Heart left ventricle (tissue), 16 donors: ENCODE data around the gene RUNX2. TPM values are rescaled to one million over a fixed set of nuclear protein-coding genes. Genes with fewer than 3 reads are reported as not detected.

ENCODE experiments used
- ATAC-seq, 4 donors: fragments of 200-7000 bp; cut with Tn5 transposase; one replicate each; pipeline ENCODE4 v1.9.1; 2020 to 2022; ENCODE audit warnings: moderate library complexity in 4 of 4, mild to moderate bottlenecking in 3 of 4, moderate number of reproducible peaks in 1 of 4
- DNase-seq, 5 donors: peaks; one replicate each; pipeline ENCODE4 v3.0.0-alpha.2; 2020
- H3K27ac ChIP-seq, 12 donors: fragments of 200-600 bp; sonication (generic) in 4 of 12; one replicate each; pipeline versions ENCODE4 v1.5.0 to v1.8.0; 2016 to 2022; ENCODE audit warnings: mild to moderate bottlenecking in 2 of 12
- H3K27me3 ChIP-seq, 9 donors: fragments of 200-600 bp; sonication (generic) in 2 of 9; one replicate each; pipeline versions ENCODE4 v1.5.1 to v1.8.0; 2016 to 2022; ENCODE audit warnings: mild to moderate bottlenecking in 3 of 9
- H3K36me3 ChIP-seq, 9 donors: fragments of 200-600 bp; sonication (generic) in 2 of 9; one replicate each; pipeline versions ENCODE4 v1.5.0 to v1.8.0; 2018 to 2022; ENCODE audit warnings: mild to moderate bottlenecking in 2 of 9
- H3K4me1 ChIP-seq, 12 donors: fragments of 200-600 bp; sonication (generic) in 4 of 12; one replicate each; pipeline versions ENCODE4 v1.5.0 to v1.8.0; 2016 to 2022; ENCODE audit warnings: mild to moderate bottlenecking in 3 of 12
- H3K4me3 ChIP-seq, 12 donors: fragments of 200-600 bp; sonication (generic) in 4 of 12; one replicate each; pipeline versions ENCODE4 v1.5.0 to v1.8.0; 2017 to 2022; ENCODE audit warnings: mild to moderate bottlenecking in 9 of 12, moderate library complexity in 4 of 12
- H3K9me3 ChIP-seq, 12 donors: fragments of 200-600 bp; sonication (generic) in 4 of 12; one replicate each; pipeline versions ENCODE4 v1.5.0 to v1.8.0; 2016 to 2022; ENCODE audit warnings: mild to moderate bottlenecking in 1 of 12
- POLR2A ChIP-seq, 2 donors: fragments of 450-650 bp; IDR thresholded peaks; one replicate each; pipeline ENCODE4 v1.6.1; 2017; ENCODE audit warnings: antibody characterized with exemption in 2 of 2, mild to moderate bottlenecking in 2 of 2, moderate library complexity in 2 of 2
- WGBS, 4 donors: extraction: QIAGEN DNeasy Blood & Tissue Kit in 2 of 4; methylation state at CpG; one replicate each; pipeline versions ENCODE4 v1.1.5 to v1.1.7; 2013 to 2018; 5-methylcytosine and 5-hydroxymethylcytosine counted together
- intact Hi-C, 10 donors: fragments of 100-400 bp; cut with DNase I; formaldehyde crosslinking; loops; one replicate each; pipeline versions ENCODE4 v1.11.1 to v1.14.2; 2022
- polyA plus RNA-seq, 2 donors: library from polyadenylated mRNA; stranded (reverse); fragments of 200-250 nt; gene quantifications; one replicate each; pipeline ENCODE4 v1.2.3, GENCODE V29; 2013
- total RNA-seq, 9 donors: library from RNA; depleted of rRNA in 2 of 9; stranded (reverse); fragments of >200 nt in 2 of 9; fragmentation: NEBNext Ultra II Directional in 3 of 9; extraction: Animal tissue kit (Norgen Biotek cat#: 25700) in 3 of 9; gene quantifications; one replicate each; pipeline versions ENCODE4 v1.1.0 to v1.2.4, GENCODE V29; 2016 to 2023
- TF ChIP-seq, protein P1 (sequence below), 12 donors: fragments of 200-600 bp; sonication (generic) in 4 of 12; IDR thresholded peaks; one replicate each; pipeline versions ENCODE4 v1.5.0 to v1.8.0; 2018 to 2022; ENCODE audit warnings: antibody characterized with exemption in 12 of 12, mild to moderate bottlenecking in 5 of 12
- donor health status: ischemic (EF 13 %, LVEDD 7.1; RV severe dilation, severe dysfunction).
- donor health status: healthy with polysubstance abuse.
- donor health status: DM: no; HTN: yes; CAD: no.
- donor health status: DM: no; HTN: no; CAD: no.
- donor health status: ischemic (EF 25% LVEDD 6.9; RV normal size, moderate dysfunction).
- donor health status: ischemic (EF 25% LVEDD 5.7; RV mildly dilated, moderate dysfunction).
- donor health status: healthy.
- donor health status: DM: yes; HTN: yes; CAD: no.
- donor health status: ischemic (EF 35%, LVEDD 5.7; RV mildly dilated, moderate dysfunction).
- donor health status: nonischemic (EF 11% LVEDD 7.7; RV severe dilation, severe dysfunction).
- donor health status: DM: yes; HTN: yes; CAD: no.
- donor health status: PGD.
- donor health status: ischemic (EF 29% LVEDD 5.4; RV normal size, mild dysfunction).
- donor health status: nonischemic (EF 23%, LVEDD 6.1; RV moderate dilation, normal function).

Gene RUNX2
- total and polyA plus RNA-seq, 11 donors, result 0.37 to 3.1 (median 2.0) TPM

DNA sequence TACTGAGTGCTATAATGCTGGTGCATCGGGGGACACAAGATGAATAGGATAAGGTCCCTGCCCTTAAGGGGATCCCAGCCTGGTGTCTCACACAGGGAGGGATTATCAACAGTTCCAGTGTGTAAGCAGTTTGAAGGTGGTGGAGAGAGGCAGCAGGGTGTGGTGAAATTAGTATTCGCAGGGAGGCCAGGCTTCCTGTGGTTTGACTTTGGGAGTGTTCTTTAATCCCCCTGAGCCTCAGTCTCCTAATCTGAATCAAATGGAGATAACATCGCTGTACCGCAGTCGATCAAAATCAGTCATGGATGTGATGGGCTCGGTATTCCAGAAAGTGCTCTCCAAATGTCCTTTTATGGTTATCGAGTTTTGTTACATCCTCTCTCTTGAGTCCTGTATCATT lies 337.7 kb downstream of the RUNX2 start:
- Histone ChIP-seq H3K36me3 (no peaks in the 10 kb centered on the region), H3K9me3 (no peaks in the 10 kb centered on the region), H3K4me1 (peaks cover 0 to 13% (median 0%) of the 10 kb centered on the region in 12 donors), H3K27ac (no peak overlapping the region), H3K4me3 (no peak overlapping the region), H3K27me3 (peaks cover 5 to 51% (median 22%) of the 10 kb centered on the region in 9 donors)
- TF ChIP-seq, protein P1, sequence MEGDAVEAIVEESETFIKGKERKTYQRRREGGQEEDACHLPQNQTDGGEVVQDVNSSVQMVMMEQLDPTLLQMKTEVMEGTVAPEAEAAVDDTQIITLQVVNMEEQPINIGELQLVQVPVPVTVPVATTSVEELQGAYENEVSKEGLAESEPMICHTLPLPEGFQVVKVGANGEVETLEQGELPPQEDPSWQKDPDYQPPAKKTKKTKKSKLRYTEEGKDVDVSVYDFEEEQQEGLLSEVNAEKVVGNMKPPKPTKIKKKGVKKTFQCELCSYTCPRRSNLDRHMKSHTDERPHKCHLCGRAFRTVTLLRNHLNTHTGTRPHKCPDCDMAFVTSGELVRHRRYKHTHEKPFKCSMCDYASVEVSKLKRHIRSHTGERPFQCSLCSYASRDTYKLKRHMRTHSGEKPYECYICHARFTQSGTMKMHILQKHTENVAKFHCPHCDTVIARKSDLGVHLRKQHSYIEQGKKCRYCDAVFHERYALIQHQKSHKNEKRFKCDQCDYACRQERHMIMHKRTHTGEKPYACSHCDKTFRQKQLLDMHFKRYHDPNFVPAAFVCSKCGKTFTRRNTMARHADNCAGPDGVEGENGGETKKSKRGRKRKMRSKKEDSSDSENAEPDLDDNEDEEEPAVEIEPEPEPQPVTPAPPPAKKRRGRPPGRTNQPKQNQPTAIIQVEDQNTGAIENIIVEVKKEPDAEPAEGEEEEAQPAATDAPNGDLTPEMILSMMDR (IDR thresholded peaks at IDR 0.05), result no peak
- TF ChIP-seq POLR2A (IDR thresholded peaks at IDR 0.05), result no peak
- WGBS, 4 donors, result 75 to 92% (median 84%) methylated on average over 7 of the region's 7 CpGs
- DNase-seq (no peak), ATAC-seq (no peak)
- intact Hi-C loops, result no loop called here

DNA sequence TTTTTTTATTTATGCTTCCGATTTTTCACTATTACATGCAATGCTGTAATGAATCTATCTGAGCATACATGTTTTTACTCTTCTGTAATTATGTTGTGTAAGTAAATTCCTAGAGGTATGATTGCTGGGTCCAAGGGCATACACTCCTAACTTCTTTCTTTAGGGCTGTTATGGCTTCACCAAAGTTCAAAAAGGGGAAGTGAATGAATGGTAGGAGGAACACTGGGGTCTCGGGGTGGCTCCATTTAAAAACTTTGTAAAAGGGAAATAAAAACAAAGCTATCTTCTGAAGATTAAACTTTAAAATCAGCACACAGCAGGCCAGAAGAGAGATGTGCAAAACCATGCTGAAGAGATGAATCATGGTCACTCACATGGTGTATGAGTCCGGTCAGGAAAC lies 338.7 kb downstream of the RUNX2 start:
- 77 to 88% (median 84%) methylated on average over 3 of the region's 3 CpGs for WGBS, 4 donors
- Histone ChIP-seq H3K27ac (no peak overlapping the region), H3K36me3 (no peaks in the 10 kb centered on the region), H3K4me1 (peaks cover 0 to 13% (median 0%) of the 10 kb centered on the region in 12 donors), H3K4me3 (no peak overlapping the region), H3K9me3 (no peaks in the 10 kb centered on the region), H3K27me3 (peaks cover 5 to 51% (median 22%) of the 10 kb centered on the region in 9 donors)
- no peak for DNase-seq
- TF ChIP-seq POLR2A (IDR thresholded peaks at IDR 0.05), result no peak
- TF ChIP-seq, protein P1 (IDR thresholded peaks at IDR 0.05), result no peak
- ATAC-seq, result no peak
- intact Hi-C loops, result no loop called here

DNA sequence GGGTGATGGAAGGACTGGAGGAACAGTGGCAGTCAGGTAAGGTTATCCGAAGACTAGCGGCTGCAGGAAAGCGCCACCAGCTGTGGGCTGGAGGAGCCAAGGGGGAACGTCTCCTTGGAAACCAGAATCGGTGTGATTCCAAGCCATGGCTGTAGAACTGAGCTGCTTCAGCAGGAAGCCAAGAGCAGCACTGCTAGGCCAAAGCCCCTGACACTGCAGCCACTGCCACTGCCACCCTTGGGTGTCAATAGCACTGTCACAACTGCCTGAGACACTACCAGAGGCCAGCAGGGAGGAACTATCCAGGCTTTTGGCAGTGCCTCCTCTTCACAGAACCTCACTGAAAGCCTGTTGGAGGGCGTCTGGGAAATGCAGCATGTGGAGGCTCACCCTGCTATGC lies 339.2 kb downstream of the RUNX2 start:
- H3K27me3 ChIP-seq, result peaks cover 5 to 51% (median 22%) of the 10 kb centered on the region in 9 donors
- TF ChIP-seq, protein P1 (IDR thresholded peaks at IDR 0.05), result no peak
- TF ChIP-seq POLR2A (IDR thresholded peaks at IDR 0.05), result no peak
- H3K4me1 ChIP-seq, result peaks cover 0 to 13% (median 0%) of the 10 kb centered on the region in 12 donors
- no peak for DNase-seq
- H3K36me3 ChIP-seq, result no peaks in the 10 kb centered on the region
- 65 to 78% (median 71%) methylated on average over 6 of the region's 6 CpGs for WGBS, 4 donors
- intact Hi-C loops, result no loop called here
- H3K9me3 ChIP-seq, result no peaks in the 10 kb centered on the region
- ATAC-seq, result no peak
- no peak overlapping the region for H3K4me3 ChIP-seq
- H3K27ac ChIP-seq, result no peak overlapping the region

DNA sequence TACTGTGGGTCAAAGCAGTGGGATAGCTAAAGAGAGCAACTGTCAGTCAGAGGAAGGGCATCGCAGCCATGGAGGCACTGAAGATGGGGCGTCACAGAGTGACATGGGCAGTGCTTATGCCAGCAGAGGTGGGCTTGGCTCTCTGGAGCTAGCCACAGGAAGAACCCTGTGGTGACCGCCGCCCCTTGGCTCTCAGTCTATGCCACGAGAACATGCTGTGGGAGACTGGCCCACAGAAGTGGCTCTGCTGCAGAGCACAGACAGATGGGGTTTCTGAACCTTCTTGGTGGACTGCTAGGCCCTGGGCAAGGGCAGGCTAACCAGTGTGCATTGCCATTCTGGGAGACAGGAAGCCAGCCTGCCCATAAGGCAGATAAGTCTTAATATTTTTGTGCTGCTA lies 339.6 kb downstream of the RUNX2 start:
- H3K27me3 ChIP-seq, result peaks cover 5 to 48% (median 22%) of the 10 kb centered on the region in 9 donors
- H3K9me3 ChIP-seq, result no peaks in the 10 kb centered on the region
- ATAC-seq (no peak), DNase-seq (no peak)
- peaks cover 0 to 13% (median 0%) of the 10 kb centered on the region in 12 donors for H3K4me1 ChIP-seq
- TF ChIP-seq, protein P1 (IDR thresholded peaks at IDR 0.05), result no peak
- TF ChIP-seq POLR2A (IDR thresholded peaks at IDR 0.05), result no peak
- 92 to 95% (median 94%) methylated on average over 5 of the region's 5 CpGs for WGBS, 4 donors
- intact Hi-C loops, result no loop called here
- no peak overlapping the region for H3K4me3 ChIP-seq
- no peak overlapping the region for H3K27ac ChIP-seq
- H3K36me3 ChIP-seq, result no peaks in the 10 kb centered on the region
